Stimulated activated CD4-positive, alpha-beta T cell treated with anti-CD3 and anti-CD28 coated beads, Interleukin-1b, Interleukin-23, amount 100 ng/mL, for 1 hour (primary cell): ENCODE data around the gene ZNF701.
"Not testable (repeated sequence)": the region's sequence is repeated elsewhere in the genome, so short reads cannot be mapped to it uniquely, and the experiment has no call there.

Experiments used
- DNase-seq, 2 donors: peaks; one replicate each; pipeline ENCODE4 v3.0.0-alpha.2; 2020; ENCODE audit warnings: low read depth in 2 of 2

The ZNF701 gene

GRCh38 chr19:52566588-52566987 lies 3.5 kb upstream of the ZNF701 start:
- DNase-seq: no peak

GRCh38 chr19:52567921-52568320 lies 2.2 kb upstream of the ZNF701 start:
- no peak for DNase-seq

- not testable (repeated sequence) for DNase-seq
Observed at GRCh38 chr19:52569638-52569999, 468 bp upstream of the ZNF701 start.

- no peak for DNase-seq
Observed at GRCh38 chr19:52584736-52585440, 14.8 kb downstream of the ZNF701 start.

GRCh38 chr19:52585604-52586003 lies 15.5 kb downstream of the ZNF701 start:
- DNase-seq: no peak

- no peak for DNase-seq
Observed at GRCh38 chr19:52590728-52591127, 20.6 kb downstream of the ZNF701 start.

- no peak for DNase-seq
Observed at GRCh38 chr19:52592301-52592700, 22.2 kb downstream of the ZNF701 start.

- not testable (repeated sequence) for DNase-seq
Observed at GRCh38 chr19:52593441-52593840, 23.4 kb downstream of the ZNF701 start.

- DNase-seq: no peak
Observed at GRCh38 chr19:52599241-52599640, 29.2 kb downstream of the ZNF701 start.

- DNase-seq: no peak
Observed at GRCh38 chr19:52600639-52601024, 30.5 kb downstream of the ZNF701 start.

- peak; percentile 82 to 94 for DNase-seq
Observed at GRCh38 chr19:52601025-52601973, 31.2 kb downstream of the ZNF701 start.

- DNase-seq: not testable (repeated sequence)
Observed at GRCh38 chr19:52601974-52602366, 31.9 kb downstream of the ZNF701 start.

- DNase-seq: no peak
Observed at GRCh38 chr19:52602941-52603340, 32.9 kb downstream of the ZNF701 start.

GRCh38 chr19:52603558-52604207 lies 33.6 kb downstream of the ZNF701 start:
- no peak for DNase-seq

GRCh38 chr19:52613299-52613906 lies 43.3 kb downstream of the ZNF701 start:
- no peak for DNase-seq

- DNase-seq: no peak
Observed at GRCh38 chr19:52621376-52621775, 51.3 kb downstream of the ZNF701 start.

GRCh38 chr19:52622261-52622660 lies 52.2 kb downstream of the ZNF701 start:
- DNase-seq: no peak

- no peak for DNase-seq
Observed at GRCh38 chr19:52626915-52627314, 56.8 kb downstream of the ZNF701 start.

- DNase-seq: not testable (repeated sequence)
Observed at GRCh38 chr19:52627441-52627840, 57.4 kb downstream of the ZNF701 start.

GRCh38 chr19:52635786-52636570 lies 65.9 kb downstream of the ZNF701 start:
- DNase-seq: no peak
